Spleen (tissue), 7 donors: ENCODE measurements around the gene KIR2DL4.

Source experiments
- POLR2A ChIP-seq, 3 donors: fragments of 450-650 bp; IDR thresholded peaks; one replicate each; pipeline ENCODE4 v1.5.1; 2017; ENCODE audit warnings: antibody characterized with exemption in 3 of 3, mild to moderate bottlenecking in 1 of 3
- POLR2AphosphoS5 ChIP-seq, 3 donors: sonication (generic); formaldehyde crosslinking; IDR thresholded peaks; one replicate each; pipeline ENCODE4 v1.5.1; 2017; ENCODE audit warnings: antibody characterized with exemption in 3 of 3
- TF ChIP-seq, protein P1 (sequence below), 11 experiments: fragments of 200-600 bp in 7 of 11; fragments of 450-650 bp in 4 of 11; sonication (generic) in 4 of 11; IDR thresholded peaks in 8 of 11; conservative IDR thresholded peaks in 3 of 11; 1 replicate in 7 of 11; 2 replicates in 4 of 11; pipeline versions ENCODE4 v1.4.0 to v1.8.0; 2016 to 2021; ENCODE audit warnings: antibody characterized with exemption in 11 of 11, inconsistent platforms in 4 of 11, mild to moderate bottlenecking in 1 of 11
- donor health status: DM: no; HTN: no; CAD: no; lungs with moderate emphysema.
- donor health status: DM: no; HTN: no; CAD: no.
- donor health status: DM: no; HTN: no; CAD: no.

DNA sequence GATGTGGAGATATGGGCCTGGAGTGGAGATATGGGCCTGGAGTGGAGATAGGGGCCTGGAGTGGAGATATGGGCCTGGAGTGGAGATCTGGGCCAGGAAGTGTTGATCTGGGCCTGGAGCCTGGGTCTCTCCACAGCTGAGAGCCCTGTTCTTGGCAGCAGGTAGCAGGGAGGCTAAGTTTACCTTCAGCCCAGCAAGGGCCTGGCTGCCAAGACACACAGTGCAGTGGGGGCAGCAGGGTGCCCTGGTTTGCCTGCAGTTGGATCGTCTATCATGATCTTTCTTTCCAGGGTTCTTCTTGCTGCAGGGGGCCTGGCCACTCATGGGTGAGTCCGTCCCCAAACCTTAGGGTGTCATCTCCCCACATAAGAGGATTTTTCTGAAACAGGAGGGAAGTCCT is 47.5 kb downstream of the KIR2DL4 start:
- no peak for TF ChIP-seq POLR2AphosphoS5 (IDR thresholded peaks at IDR 0.05)
- no peak for TF ChIP-seq POLR2A (IDR thresholded peaks at IDR 0.05)
- TF ChIP-seq, protein P1, sequence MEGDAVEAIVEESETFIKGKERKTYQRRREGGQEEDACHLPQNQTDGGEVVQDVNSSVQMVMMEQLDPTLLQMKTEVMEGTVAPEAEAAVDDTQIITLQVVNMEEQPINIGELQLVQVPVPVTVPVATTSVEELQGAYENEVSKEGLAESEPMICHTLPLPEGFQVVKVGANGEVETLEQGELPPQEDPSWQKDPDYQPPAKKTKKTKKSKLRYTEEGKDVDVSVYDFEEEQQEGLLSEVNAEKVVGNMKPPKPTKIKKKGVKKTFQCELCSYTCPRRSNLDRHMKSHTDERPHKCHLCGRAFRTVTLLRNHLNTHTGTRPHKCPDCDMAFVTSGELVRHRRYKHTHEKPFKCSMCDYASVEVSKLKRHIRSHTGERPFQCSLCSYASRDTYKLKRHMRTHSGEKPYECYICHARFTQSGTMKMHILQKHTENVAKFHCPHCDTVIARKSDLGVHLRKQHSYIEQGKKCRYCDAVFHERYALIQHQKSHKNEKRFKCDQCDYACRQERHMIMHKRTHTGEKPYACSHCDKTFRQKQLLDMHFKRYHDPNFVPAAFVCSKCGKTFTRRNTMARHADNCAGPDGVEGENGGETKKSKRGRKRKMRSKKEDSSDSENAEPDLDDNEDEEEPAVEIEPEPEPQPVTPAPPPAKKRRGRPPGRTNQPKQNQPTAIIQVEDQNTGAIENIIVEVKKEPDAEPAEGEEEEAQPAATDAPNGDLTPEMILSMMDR (IDR thresholded peaks at IDR 0.05 in 8 of 11, conservative IDR thresholded peaks at IDR 0.05 in 3 of 11) = no peak
